H9 (cell line): Measurements from ENCODE around the gene CACNA2D4. TPM values are rescaled to one million over a fixed set of nuclear protein-coding genes. Genes with fewer than 3 reads are reported as not detected.

ENCODE experiments used
- DNase-seq: peaks from one replicate; pipeline ENCODE4 v3.0.0-alpha.2; 2017
- H2AFZ ChIP-seq: one replicate; pipeline ENCODE4 v1.6.1; 2013; ENCODE audit warnings: mild to moderate bottlenecking, low read length, control low read depth, moderate library complexity
- H2AK5ac ChIP-seq: 2 replicates; pipeline ENCODE4 v1.6.1; 2013; ENCODE audit warnings: low read length, control low read depth, mixed read lengths; ENCODE audit not compliant: insufficient read length
- H2BK120ac ChIP-seq: one replicate; pipeline ENCODE4 v1.6.1; 2013; ENCODE audit warnings: low read depth, mild to moderate bottlenecking, low read length, control low read depth, inconsistent platforms; ENCODE audit not compliant: poor library complexity, severe bottlenecking
- H2BK12ac ChIP-seq: 2 replicates; pipeline ENCODE4 v1.6.1; 2013; ENCODE audit warnings: low read length, control low read depth, mixed read lengths, low read depth; ENCODE audit not compliant: insufficient read length
- H2BK15ac ChIP-seq: 2 replicates; pipeline ENCODE4 v1.6.1; 2013; ENCODE audit warnings: low read depth, low read length, control low read depth
- H2BK20ac ChIP-seq: one replicate; pipeline ENCODE4 v1.6.1; 2013; ENCODE audit warnings: low read depth, mild to moderate bottlenecking, low read length, control low read depth, inconsistent platforms; ENCODE audit not compliant: poor library complexity, severe bottlenecking
- H2BK5ac ChIP-seq: 2 replicates; pipeline ENCODE4 v1.6.1; 2013; ENCODE audit warnings: low read length, control low read depth, mixed read lengths; ENCODE audit not compliant: insufficient read length
- H3K14ac ChIP-seq: 2 replicates; pipeline ENCODE4 v1.6.1; 2013; ENCODE audit warnings: low read length, control low read depth; ENCODE audit not compliant: insufficient read depth
- H3K18ac ChIP-seq: 2 replicates; pipeline ENCODE4 v1.6.1; 2013; ENCODE audit warnings: low read depth, mild to moderate bottlenecking, mixed read lengths, low read length, control low read depth; ENCODE audit not compliant: insufficient read length
- H3K23ac ChIP-seq: 2 replicates; pipeline ENCODE4 v1.6.1; 2013; ENCODE audit warnings: low read length, control low read depth, mixed read lengths, low read depth; ENCODE audit not compliant: insufficient read length
- H3K23me2 ChIP-seq: 2 replicates; pipeline ENCODE4 v1.6.1; 2013; ENCODE audit warnings: low read depth, mild to moderate bottlenecking, mixed read lengths, low read length, control low read depth; ENCODE audit not compliant: insufficient read length, poor library complexity, severe bottlenecking
- H3K27ac ChIP-seq: 2 replicates; pipeline ENCODE4 v1.5.1; 2013; ENCODE audit warnings: low read length, control low read depth, mixed read lengths, low read depth; ENCODE audit not compliant: insufficient read length
- H3K27me3 ChIP-seq: 2 replicates; pipeline ENCODE4 v1.6.1; 2013; ENCODE audit warnings: low read length, control low read depth, inconsistent platforms; ENCODE audit not compliant: insufficient read depth
- H3K4ac ChIP-seq: 2 replicates; pipeline ENCODE4 v1.6.1; 2013; ENCODE audit warnings: low read depth, mild to moderate bottlenecking, control low read depth, inconsistent platforms, low read length, moderate library complexity
- H3K4me1 ChIP-seq: 2 replicates; pipeline ENCODE4 v1.6.1; 2013; ENCODE audit warnings: low read length, control low read depth, inconsistent platforms; ENCODE audit not compliant: insufficient read depth
- H3K4me2 ChIP-seq: 2 replicates; pipeline ENCODE4 v1.6.1; 2013; ENCODE audit warnings: low read length, control low read depth, mixed read lengths; ENCODE audit not compliant: insufficient read length, insufficient read depth
- H3K56ac ChIP-seq: 2 replicates; pipeline ENCODE4 v1.6.1; 2013; ENCODE audit warnings: low read depth, mild to moderate bottlenecking, mixed read lengths, low read length, control low read depth; ENCODE audit not compliant: insufficient read length
- H3K79me1 ChIP-seq: 2 replicates; pipeline ENCODE4 v1.6.1; 2013; ENCODE audit warnings: low read depth, mild to moderate bottlenecking, moderate library complexity, low read length, control low read depth, inconsistent platforms; ENCODE audit not compliant: insufficient read depth, poor library complexity, severe bottlenecking
- H3K79me2 ChIP-seq: 2 replicates; pipeline ENCODE4 v1.6.1; 2013; ENCODE audit warnings: low read length, control low read depth, inconsistent platforms; ENCODE audit not compliant: insufficient read depth
- H3K9ac ChIP-seq: 2 replicates; pipeline ENCODE4 v1.6.1; 2013; ENCODE audit warnings: low read length, control low read depth, mixed read lengths; ENCODE audit not compliant: insufficient read length; ENCODE audit errors: extremely low read depth
- H3K9me3 ChIP-seq: one replicate; pipeline ENCODE4 v1.6.1; 2013; ENCODE audit warnings: low read depth, low read length, inconsistent platforms; ENCODE audit not compliant: control insufficient read depth
- H3T11ph ChIP-seq: one replicate; pipeline ENCODE4 v1.6.1; 2013; ENCODE audit warnings: mild to moderate bottlenecking, low read length, control low read depth, inconsistent platforms
- H4K20me1 ChIP-seq: one replicate; pipeline ENCODE4 v1.6.1; 2013; ENCODE audit not compliant: control insufficient read depth, insufficient read length, insufficient read depth
- H4K5ac ChIP-seq: 2 replicates; pipeline ENCODE4 v1.6.1; 2013; ENCODE audit warnings: low read depth, mild to moderate bottlenecking, mixed read lengths, low read length, control low read depth; ENCODE audit not compliant: insufficient read length
- H4K8ac ChIP-seq: replicated peaks from 2 replicates; pipeline ENCODE4 v1.6.1; 2013; ENCODE audit warnings: low read length, control low read depth, mixed read lengths, low read depth; ENCODE audit not compliant: insufficient read length
- H4K91ac ChIP-seq: 2 replicates; pipeline ENCODE4 v1.6.1; 2013; ENCODE audit warnings: low read depth, mild to moderate bottlenecking, moderate library complexity, mixed read lengths, low read length, control low read depth; ENCODE audit not compliant: insufficient read length
- H3K27ac Mint-ChIP-seq, 3 experiments: 2 replicates in 2 of 3; 3 replicates in 1 of 3; pipeline ENCODE4 v1.8.0; 2020 to 2021; ENCODE audit warnings: mixed read lengths in 3 of 3, mild to moderate bottlenecking in 1 of 3, moderate library complexity in 1 of 3
- H3K27me3 Mint-ChIP-seq: 2 replicates; pipeline ENCODE4 v1.8.0; 2021; ENCODE audit warnings: low read depth, mild to moderate bottlenecking, moderate library complexity, mixed read lengths
- H3K36me3 Mint-ChIP-seq, 3 experiments: 2 replicates in 2 of 3; 3 replicates in 1 of 3; pipeline ENCODE4 v1.8.0; 2020 to 2021; ENCODE audit warnings: low read depth in 3 of 3, mixed read lengths in 3 of 3; ENCODE audit not compliant: insufficient read depth in 1 of 3
- H3K4me1 Mint-ChIP-seq, 2 experiments: 2 replicates each; pipeline ENCODE4 v1.8.0; 2020; ENCODE audit warnings: mixed read lengths in 2 of 2
- H3K4me3 Mint-ChIP-seq, 2 experiments: 2 replicates in 1 of 2; 3 replicates in 1 of 2; pipeline ENCODE4 v1.8.0; 2020 to 2021; ENCODE audit warnings: mild to moderate bottlenecking in 2 of 2, mixed read lengths in 2 of 2, moderate library complexity in 1 of 2
- H3K9me3 Mint-ChIP-seq, 2 experiments: 2 replicates in 1 of 2; 3 replicates in 1 of 2; pipeline ENCODE4 v1.8.0; 2020; ENCODE audit warnings: mild to moderate bottlenecking in 2 of 2, mixed read lengths in 2 of 2, moderate library complexity in 1 of 2
- CTCF ChIP-seq: fragments of 200-600 bp; sonication (generic); conservative IDR thresholded peaks from 3 replicates; pipeline ENCODE4 v1.8.0; 2021; ENCODE audit warnings: antibody characterized with exemption, mild to moderate bottlenecking
- WGBS: extraction: QIAGEN DNeasy Blood & Tissue Kit; methylation state at CpG from one replicate; pipeline ENCODE4 v1.1.7; 2013; ENCODE audit warnings: missing lambda C conversion rate, low lambda C conversion rate, mixed read lengths; ENCODE audit not compliant: insufficient read length; ENCODE audit errors: extremely low coverage; 5-methylcytosine and 5-hydroxymethylcytosine counted together
- total RNA-seq: library from RNA; stranded (reverse); gene quantifications from 2 replicates; pipeline ENCODE4 v1.2.1, GENCODE V29; 2021

CACNA2D4 gene
- total RNA-seq, 1 experiment from 2014 or later = 0.79 TPM

- H3K79me1 ChIP-seq = no peaks in the 10 kb centered on the region
- H3K4me2 ChIP-seq = no peak overlapping the region
- H2BK15ac ChIP-seq = no peak overlapping the region
- no peak overlapping the region for H2BK120ac ChIP-seq
- no peak overlapping the region for H3K4ac ChIP-seq
- H3K9me3 ChIP-seq = no peaks in the 10 kb centered on the region
- no peaks in the 10 kb centered on the region; a peak in 1 of 7 replicates for H3K36me3 Mint-ChIP-seq
- H3T11ph ChIP-seq = no peak overlapping the region
- no peak overlapping the region for H3K18ac ChIP-seq
- H3K27me3 ChIP-seq = no peaks in the 10 kb centered on the region
- no CpG with 5 or more reads among the region's 10 CpGs for WGBS
- H2AK5ac ChIP-seq = no peak overlapping the region
- H3K14ac ChIP-seq = peak overlapping the region; percentile 21
- no peak for TF ChIP-seq CTCF
- no peak for DNase-seq
- H2BK20ac ChIP-seq = no peak overlapping the region
- no peak overlapping the region for H3K27ac ChIP-seq
- no peak overlapping the region for H2BK12ac ChIP-seq
- no peaks in the 10 kb centered on the region for H3K23me2 ChIP-seq
- H3K9me3 Mint-ChIP-seq = no peaks in the 10 kb centered on the region
- H3K4me1 ChIP-seq = no peaks in the 10 kb centered on the region
- no peaks in the 10 kb centered on the region for H4K20me1 ChIP-seq
- H3K23ac ChIP-seq = no peak overlapping the region
- H3K9ac ChIP-seq = no peak overlapping the region
- H3K79me2 ChIP-seq = no peaks in the 10 kb centered on the region
- no peak overlapping the region for H3K4me3 Mint-ChIP-seq
- H3K27me3 Mint-ChIP-seq = peaks cover 4% of the 10 kb centered on the region
- H2AFZ ChIP-seq = no peak overlapping the region
- no peaks in the 10 kb centered on the region for H3K4me1 Mint-ChIP-seq
- no peak overlapping the region for H4K8ac ChIP-seq
- H3K56ac ChIP-seq = no peak overlapping the region
- H4K5ac ChIP-seq = no peak overlapping the region
- H3K27ac Mint-ChIP-seq = no peak overlapping the region
- H4K91ac ChIP-seq = no peak overlapping the region
- H2BK5ac ChIP-seq = no peak overlapping the region
Measured at GRCh38 chr12:1878214-1878613, 40.2 kb downstream of the CACNA2D4 start.
